Measurements from ENCODE around the gene NCOA3. TPM values are rescaled to one million over a fixed set of nuclear protein-coding genes. Genes with fewer than 3 reads are reported as not detected.

NCOA3 gene
- total RNA-seq, 1 experiment from 2014 or later: 17.5 TPM

DNA sequence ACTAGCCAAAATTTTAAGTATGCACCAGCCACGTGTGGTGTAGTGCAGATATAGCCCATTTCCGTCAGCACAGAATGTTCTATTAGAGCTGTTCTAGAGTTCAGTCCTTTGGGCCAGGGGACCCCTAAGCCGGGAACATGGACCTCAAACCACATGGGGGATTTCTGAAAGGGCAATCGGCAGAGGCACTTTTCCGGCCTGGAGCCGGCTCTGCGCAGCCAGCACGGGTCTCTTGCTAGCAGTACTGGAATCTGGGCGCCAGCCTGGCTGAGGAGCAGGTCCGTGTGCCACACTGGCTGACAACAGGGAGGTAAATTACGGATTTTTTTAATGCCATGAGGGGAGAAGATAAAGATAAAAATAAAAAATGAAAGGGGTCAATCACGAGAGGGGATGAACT lies 163.1 kb downstream of the NCOA3 start:
- DNase-seq (ENCODE audit: low read depth): no peak

DNA sequence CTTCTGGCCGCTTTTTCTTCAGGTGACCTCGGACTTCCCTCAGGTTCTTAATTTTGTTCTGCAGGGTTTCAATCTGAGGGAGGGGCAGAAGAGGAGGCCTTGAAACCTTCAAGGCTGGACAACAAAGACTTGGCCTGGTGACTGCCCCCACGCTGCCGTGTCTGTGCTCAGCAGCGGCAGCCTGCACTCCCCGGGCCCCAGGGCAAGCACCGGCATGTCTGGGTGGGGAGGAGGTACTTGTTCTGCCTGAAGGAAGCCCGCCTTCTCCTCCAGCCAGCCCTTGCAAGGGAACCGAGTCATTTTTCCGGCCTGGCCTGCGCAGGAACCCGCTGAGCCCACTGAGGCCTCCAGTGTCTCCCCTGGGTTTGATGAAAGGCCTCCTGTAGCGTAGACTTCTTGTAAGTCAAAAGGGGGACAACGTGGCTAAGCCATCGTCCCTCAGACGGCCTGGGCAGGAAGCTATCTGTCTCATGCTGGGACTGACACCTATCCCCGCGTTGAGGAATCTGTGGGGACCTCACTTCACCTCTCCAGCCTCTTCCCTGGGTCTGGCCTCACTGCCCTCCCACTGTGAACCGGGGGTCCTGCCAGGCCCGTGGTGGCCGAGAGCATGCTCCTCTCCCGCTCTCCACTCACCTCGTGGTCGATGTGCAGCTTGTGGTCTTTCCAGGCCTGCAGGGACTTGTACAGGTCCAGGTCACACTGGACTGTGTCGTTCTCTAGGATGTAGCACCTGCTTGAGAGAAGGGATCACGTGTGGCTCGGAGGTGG lies 163.7 kb downstream of the NCOA3 start:
- no peak for DNase-seq (ENCODE audit: low read depth)

DNA sequence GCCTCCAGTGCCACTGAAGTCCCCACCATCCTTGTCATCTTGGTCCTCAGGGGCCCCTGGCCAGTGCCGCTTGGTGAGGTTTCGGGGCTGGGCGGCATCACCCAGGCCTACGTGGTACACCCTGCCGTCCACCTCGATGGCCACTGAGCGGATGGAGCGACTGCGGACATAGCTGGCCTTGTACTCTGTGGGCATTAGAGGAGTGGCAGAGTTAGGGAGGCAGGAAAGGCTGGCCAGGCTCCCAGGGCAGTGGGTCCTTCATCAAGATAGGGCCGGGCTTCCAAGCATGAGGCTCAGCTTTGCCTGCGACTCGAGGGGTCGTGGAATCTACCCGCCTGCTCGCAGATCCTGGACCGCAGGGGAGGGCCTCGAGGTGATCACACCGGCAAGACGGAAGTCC lies 164.6 kb downstream of the NCOA3 start:
- no peak for DNase-seq (ENCODE audit: low read depth)

GRCh38 chr20:47667086-47667485 lies 165.4 kb downstream of the NCOA3 start:
- no peak for DNase-seq (ENCODE audit: low read depth)

GRCh38 chr20:47667531-47668312 lies 166.0 kb downstream of the NCOA3 start:
- no peak for DNase-seq (ENCODE audit: low read depth)

DNA sequence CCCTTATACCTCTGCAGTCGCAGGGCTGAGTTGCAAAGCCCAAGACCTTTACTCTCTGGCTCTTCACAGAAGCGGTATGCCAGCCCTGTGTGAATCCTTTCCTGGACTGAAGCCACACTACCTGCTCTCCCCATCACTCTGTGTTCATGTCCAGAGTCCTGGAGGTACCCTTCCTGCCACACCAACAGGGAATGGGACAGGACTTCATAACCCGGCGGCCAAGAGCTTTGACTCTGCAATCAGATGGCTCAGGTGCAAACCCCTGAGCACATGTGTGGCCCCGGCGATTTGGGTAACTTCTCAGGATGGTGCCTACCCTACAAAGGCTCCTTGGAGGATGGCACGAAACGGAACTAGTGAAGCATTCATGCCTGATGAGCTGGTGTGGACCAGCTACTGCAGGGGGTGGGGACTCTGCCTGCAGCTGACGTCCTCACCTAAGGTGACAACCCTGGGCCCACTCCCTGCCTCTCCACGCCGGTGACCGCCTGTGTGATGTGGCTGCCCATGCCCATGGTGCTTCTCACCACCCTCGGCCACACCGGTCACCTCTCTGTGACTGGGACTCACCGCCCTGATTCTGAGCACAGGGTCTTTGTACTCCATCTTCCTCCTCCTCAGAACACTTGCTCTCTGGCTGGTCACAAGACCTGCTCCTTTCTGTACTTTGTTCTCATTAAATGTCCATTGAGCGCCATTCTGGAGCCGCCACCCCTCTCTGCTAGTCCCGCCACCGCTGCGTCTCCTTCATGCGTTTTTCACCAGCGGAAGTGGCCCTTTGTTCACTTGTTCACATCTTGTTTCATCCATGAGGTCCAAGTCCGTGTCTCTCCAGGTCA lies 166.8 kb downstream of the NCOA3 start:
- no peak for DNase-seq (ENCODE audit: low read depth)

DNA sequence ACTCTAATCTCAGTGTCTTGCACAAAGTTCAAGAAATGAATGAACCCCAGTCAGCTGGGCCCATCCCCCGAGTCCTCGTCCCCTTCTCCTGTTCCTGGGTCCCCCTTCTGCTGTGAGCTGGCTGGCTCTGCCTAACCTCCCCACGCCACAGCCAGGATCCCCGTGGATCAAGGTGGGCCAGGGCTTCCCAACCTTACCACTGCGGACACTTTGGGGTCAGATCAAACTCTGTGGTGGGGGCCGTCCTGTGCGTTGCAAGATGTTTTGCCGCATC lies 167.4 kb downstream of the NCOA3 start:
- no peak for DNase-seq (ENCODE audit: low read depth)

DNA sequence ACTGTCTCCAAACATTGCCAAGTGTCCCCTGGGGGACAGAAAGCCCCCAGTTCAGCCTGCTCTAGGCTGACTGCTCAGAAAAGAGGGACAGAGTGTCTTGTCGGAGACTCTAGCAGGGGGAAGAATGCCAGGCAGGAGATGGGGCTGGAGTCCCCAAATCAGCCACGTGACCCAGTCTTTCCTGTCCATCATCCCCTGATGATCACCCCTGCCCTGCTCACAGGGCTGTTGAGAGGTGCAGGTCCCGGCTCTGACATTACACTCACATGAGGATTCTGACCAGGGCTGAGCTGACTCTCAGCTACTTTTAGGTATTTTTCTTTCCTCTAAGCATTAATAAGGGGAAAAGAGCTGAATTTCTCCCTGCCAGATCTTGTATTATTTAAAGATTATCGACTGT lies 167.8 kb downstream of the NCOA3 start:
- no peak for DNase-seq (ENCODE audit: low read depth)

DNA sequence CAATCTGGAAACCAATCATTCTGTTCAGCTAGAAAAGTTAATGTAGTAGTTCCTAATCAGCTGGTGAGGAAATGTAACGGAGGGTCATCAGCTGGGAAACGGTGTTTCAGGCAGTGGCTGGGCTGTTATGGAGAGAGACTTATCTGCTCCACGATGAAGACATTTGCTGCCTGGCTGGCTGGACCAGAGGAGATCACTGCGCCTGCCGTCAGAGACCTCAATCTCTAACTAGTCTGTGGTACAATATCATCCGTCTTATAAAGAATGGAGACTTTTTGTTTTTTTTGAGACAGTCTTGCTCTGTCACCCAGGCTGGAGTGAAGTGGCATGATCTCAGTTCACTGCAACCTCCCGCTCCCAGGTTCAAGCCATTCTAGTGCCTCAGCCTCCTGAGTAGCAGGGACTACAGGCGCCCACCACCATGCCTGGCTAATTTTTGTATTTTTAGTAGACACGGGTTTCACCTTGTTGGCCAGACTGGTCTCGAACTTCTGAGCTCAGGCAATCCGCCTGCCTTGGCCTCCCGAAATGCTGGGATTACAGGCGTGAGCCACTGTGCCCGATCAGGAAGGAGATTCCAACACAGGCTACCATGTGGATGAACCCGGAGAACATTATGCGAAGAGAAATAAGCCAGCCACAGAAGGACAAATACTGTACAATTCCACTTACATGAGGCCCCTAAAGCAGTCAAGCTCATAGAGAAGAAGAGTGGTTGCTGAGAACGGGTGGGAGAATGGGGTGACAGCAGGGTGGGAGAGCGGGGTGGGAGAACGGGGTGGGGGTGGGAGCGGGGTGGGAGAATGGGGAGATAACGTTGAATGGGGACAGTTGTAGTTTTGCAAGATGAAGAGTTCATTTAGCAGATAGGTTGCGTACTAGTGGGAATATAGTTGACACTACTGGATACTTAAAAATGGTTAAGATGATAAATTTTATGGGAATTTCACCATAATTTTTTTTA lies 168.5 kb downstream of the NCOA3 start:
- DNase-seq (ENCODE audit: low read depth): no peak

GRCh38 chr20:47670913-47671312 lies 169.2 kb downstream of the NCOA3 start:
- no peak for DNase-seq (ENCODE audit: low read depth)

- DNase-seq (ENCODE audit: low read depth): no peak
Observed at GRCh38 chr20:47672166-47672565, 170.5 kb downstream of the NCOA3 start.

- no peak for DNase-seq (ENCODE audit: low read depth)
Observed at GRCh38 chr20:47672886-47673670, 171.4 kb downstream of the NCOA3 start.

DNA sequence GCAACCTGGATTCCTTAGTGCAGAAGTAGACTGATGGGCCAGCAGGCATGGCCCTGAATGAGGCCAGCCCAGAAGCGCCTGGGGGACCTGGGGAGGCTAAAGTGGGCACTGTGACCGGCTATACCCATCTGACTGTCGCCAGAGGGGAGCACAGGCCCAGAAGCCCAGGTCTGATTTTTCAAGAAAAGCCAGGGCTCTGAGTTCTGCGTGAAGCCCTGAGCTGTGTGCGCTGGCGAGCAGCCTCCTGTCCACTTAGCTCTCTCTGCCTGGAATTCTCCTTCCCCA lies 171.9 kb downstream of the NCOA3 start:
- DNase-seq (ENCODE audit: low read depth): no peak

DNA sequence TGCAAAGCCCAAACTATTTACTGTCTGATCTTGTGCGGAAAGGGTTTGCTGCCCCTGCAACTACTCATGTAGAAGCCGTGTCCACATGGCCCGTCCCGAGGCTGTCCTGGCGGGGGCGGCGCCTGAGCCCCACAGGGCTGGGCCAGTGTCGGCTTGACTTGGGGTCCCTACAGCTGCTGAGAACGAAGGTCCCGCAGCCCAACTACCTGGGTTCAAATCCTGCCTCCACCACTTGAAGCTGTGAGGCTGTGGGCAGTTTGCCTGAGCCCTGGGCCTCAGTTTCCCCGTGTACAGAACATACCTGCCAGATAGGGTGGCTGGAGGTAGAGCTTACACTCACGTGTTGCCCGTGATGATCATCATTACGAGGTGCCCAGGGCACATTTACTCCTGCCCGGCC lies 172.5 kb downstream of the NCOA3 start:
- DNase-seq (ENCODE audit: low read depth): no peak

DNA sequence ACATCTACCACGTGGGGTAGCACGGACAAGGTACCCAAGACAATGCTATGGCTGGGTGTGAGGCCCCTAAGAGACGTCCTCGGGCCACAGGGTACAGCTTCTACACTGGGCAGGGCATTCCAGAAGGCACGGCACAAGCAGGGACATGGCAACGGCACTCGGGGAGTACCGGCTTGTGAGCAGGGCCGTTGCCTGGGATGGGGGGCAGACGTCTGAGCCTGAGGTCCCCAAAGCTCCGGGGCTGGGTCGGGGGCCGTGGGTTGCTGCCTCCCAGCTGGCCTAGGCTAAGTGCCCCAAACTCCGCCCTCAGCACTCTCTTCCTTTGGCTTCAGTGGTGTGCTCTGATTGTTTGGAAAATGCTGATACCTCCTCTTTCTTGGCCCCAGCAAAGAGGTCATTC lies 173.0 kb downstream of the NCOA3 start:
- DNase-seq (ENCODE audit: low read depth): no peak

DNA sequence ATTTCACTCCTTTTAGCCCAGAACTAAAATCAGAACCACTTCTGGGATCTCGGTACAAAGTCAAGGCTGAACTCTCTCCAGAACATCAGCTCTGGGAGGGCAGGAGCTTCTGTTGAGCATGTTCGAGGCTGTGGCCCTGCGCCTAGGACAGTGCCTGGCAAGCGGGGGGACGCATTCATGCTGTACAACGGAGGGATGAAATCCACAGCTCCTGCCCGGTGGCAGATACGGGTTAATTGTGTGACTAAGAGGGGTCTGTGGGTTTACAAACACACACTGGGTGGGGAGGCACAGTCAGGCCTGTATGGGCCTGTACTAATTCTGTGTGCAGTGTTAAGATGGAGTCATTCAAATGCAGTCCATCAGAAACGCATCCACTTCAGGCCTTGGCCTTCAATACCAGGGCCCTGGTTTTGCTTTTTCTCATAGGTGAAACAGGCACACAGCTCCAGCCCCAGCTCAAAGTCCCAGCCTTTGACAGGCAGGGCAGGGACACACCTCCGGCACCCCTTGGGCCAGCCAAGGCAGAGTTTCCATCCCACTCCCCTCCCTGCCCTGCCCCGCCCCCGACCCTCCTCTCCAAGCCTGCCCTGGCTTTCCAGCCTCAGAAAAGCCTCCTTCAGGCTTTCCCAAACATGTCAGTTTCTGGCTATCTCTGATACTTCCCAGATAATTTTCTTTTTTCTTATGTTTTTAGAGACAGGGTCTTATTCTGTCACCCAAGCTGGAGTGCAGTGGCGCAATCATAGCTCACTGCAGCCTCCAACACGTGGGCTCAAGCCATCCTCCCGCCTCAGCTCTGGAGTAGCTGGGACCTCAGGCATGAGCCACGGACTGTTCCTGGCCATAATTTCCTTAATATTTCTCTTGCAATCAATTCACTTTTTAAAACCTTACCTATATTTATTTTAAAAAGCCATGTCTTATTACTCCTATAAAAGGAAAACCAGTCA lies 173.8 kb downstream of the NCOA3 start:
- DNase-seq (ENCODE audit: low read depth): no peak

DNA sequence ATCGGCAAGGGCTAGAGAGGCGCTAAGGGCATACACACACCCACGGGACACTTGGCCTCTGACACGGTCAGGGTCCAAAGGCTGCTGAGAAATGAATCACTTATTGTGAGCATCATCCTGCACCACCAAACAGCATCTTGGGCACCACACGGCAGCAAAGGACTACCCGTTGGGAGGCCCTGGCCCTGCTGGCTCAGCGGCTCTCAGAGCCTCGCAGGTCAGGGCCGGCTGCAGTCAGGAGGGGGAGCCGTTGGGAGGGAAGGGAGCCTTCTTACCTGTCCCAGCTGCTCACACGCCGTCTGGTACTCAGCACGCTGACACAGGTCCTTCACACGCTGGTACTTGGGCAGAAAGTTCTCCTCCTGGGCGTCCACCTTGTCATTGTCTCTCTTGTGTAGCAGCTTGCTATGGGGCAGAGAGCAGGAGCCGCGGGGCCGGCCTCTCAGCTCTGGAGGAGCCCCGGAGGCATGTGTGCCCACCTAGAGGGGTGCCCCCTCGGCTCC lies 174.6 kb downstream of the NCOA3 start:
- DNase-seq (ENCODE audit: low read depth): no peak

- no peak for DNase-seq (ENCODE audit: low read depth)
Observed at GRCh38 chr20:47676912-47677634, 175.4 kb downstream of the NCOA3 start.

Data from LHCN-M2 (cell line).